GM19025 (cell line): ENCODE measurements around the gene MID1.

ENCODE experiments used
- ATAC-seq: cut with Tn5 transposase; IDR thresholded peaks from one replicate; pipeline ENCODE4 v1.9.1; 2021; ENCODE audit warnings: mild to moderate bottlenecking, low read depth, moderate library complexity; ENCODE audit not compliant: unreplicated experiment

MID1 gene

DNA sequence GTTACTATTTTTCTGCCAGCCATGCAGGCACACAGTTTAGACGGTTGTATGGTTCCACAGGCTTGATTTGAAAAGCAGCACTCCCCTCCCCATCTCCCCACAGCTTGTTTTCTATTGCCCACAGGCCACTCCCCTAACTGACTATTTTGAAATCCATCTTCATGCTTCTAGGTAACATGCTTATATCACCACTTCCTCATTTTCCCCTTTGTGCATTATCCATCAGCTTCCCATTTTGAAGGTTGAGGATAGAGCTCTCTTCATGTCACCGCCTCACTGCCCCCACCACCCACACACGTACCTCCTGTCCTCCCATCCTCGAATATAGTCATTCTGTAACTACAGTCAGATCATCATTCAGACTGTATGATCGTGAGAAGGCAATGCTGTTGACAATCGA is 224.7 kb downstream of the MID1 start:
- ATAC-seq = no peak
